ENCODE results near the gene ERP44.

The ERP44 gene

GRCh38 chr9:99936947-99937587 lies 161.7 kb downstream of the ERP44 start:
- DNase-seq (ENCODE audit: low read depth), result no peak

DNA sequence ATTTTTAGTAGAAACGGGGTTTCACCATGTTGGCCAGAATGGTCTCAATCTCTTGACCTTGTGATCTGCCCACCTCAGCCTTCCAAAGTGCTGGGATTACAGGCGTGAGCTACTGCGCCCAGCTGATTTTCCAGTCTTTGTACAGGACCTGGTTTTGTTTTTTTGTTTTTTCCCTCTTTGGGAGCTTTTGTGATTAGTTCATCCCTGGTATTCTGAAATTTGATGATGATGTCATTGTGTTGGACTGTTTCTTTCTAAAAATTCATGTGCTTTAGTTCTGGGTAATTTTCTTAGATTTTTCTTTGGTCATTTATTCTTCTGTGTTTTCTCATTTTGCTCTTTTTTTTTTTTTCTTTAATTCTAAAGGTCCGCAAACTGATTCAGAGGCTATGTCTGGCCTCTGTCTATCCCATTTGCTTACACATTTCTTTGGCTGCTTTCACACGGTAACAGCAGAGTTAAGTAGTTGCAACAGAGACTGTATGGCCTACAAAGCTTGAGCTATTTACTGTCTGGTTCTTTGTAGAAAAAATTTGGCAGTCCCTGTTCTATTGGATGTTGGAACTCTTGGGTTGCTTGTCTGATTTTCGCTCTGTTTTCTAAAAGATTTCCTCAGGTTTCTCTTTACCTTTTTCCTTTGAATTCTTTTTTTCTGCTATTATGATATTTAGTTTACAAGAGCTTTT lies 167.5 kb downstream of the ERP44 start:
- DNase-seq (ENCODE audit: low read depth), result no peak

GRCh38 chr9:99929652-99930051 lies 169.1 kb downstream of the ERP44 start:
- no peak for DNase-seq (ENCODE audit: low read depth)
